ENCODE measurements around the gene TMUB1. TPM values are rescaled to one million over a fixed set of nuclear protein-coding genes. Genes with fewer than 3 reads are reported as not detected.

TMUB1 gene
- polyA plus RNA-seq, 2 of the 4 experiments (the other 2 are of a cell fraction) = 14.0 to 37.7 TPM

GRCh38 chr7:151129960-151130591, 46.8 kb upstream of the TMUB1 start:
- H3K4me2 ChIP-seq = no peak overlapping the region
- 95% methylated on average over 9 of the region's 9 CpGs for WGBS (ENCODE audit: missing lambda C conversion rate)
- FAIRE-seq (no peak), ATAC-seq (no peak), DNase-seq (ENCODE audit: low read depth in 1 of 2, low spot score in 1 of 2) (no peak)
- no peaks in the 10 kb centered on the region for H3K4me1 ChIP-seq
- H3K4me3 ChIP-seq = no peak overlapping the region
- CTCF ChIA-PET = interaction anchor here (0.6 to 5.1 kb wide), 13 partner anchors 9 to 185 kb away, joined by 3 to 25 read pairs (median 4); partner anchors contain the start of gene GBX1
- TF ChIP-seq TFCP2L1 (CRISPR knock-in tag; IDR thresholded peaks at IDR 0.05) (no peak), POLR2AphosphoS2 (conservative IDR thresholded peaks at IDR 0.05; ENCODE audit: low read length) (no peak), HDAC2 (IDR thresholded peaks at IDR 0.05) (no peak), GATA3 (IDR thresholded peaks at IDR 0.05; ENCODE audit: borderline replicate concordance) (no peak), ATOH8 (CRISPR knock-in tag; IDR thresholded peaks at IDR 0.05; ENCODE audit: low read depth) (no peak), HOXB13 (CRISPR knock-in tag; IDR thresholded peaks at IDR 0.05; ENCODE audit: low read depth) (no peak), MAFK (IDR thresholded peaks at IDR 0.05; ENCODE audit: partially characterized antibody) (no peak), BHLHE40 (IDR thresholded peaks at IDR 0.05; ENCODE audit: low read depth, low read length) (no peak), EHF (CRISPR knock-in tag; IDR thresholded peaks at IDR 0.05) (no peak)
- H3K27ac ChIP-seq = no peak overlapping the region
- H3K9me3 ChIP-seq = no peaks in the 10 kb centered on the region
- POLR2A ChIA-PET = no interaction called here

- ATAC-seq (no peak), FAIRE-seq (no peak), DNase-seq (ENCODE audit: low read depth in 1 of 2, low spot score in 1 of 2) (no peak)
- no peaks in the 10 kb centered on the region for H3K4me1 ChIP-seq
- no peak overlapping the region for H3K27ac ChIP-seq
- no peaks in the 10 kb centered on the region for H3K9me3 ChIP-seq
- ChIA-PET POLR2A (no interaction called here), CTCF (interaction anchor here (0.6 to 5.1 kb wide), 16 partner anchors 9 to 231 kb away, joined by 3 to 25 read pairs (median 4); partner anchors contain the start of gene GBX1)
- WGBS (ENCODE audit: missing lambda C conversion rate) = 94% methylated on average over 17 of the region's 28 CpGs
- no peak for TF ChIP-seq E2F6 (IDR thresholded peaks at IDR 0.05; ENCODE audit: borderline replicate concordance, low read depth)
- no peak for TF ChIP-seq CHD4 (IDR thresholded peaks at IDR 0.05; ENCODE audit: borderline replicate concordance)
- no peak for TF ChIP-seq CHD2 (IDR thresholded peaks at IDR 0.05; ENCODE audit: low read length, partially characterized antibody)
- TF ChIP-seq SMC3 (IDR thresholded peaks at IDR 0.05) = no peak
- TF ChIP-seq RARB (CRISPR knock-in tag; IDR thresholded peaks at IDR 0.05) = no peak
- no peak for TF ChIP-seq MYC (IDR thresholded peaks at IDR 0.05; ENCODE audit: borderline replicate concordance, low read length)
- TF ChIP-seq RFX5 (IDR thresholded peaks at IDR 0.05) = no peak
- no peak overlapping the region for H3K4me3 ChIP-seq
- H3K4me2 ChIP-seq = no peak overlapping the region
Measured at GRCh38 chr7:151129117-151129959, 46.0 kb upstream of the TMUB1 start.

GRCh38 chr7:151128716-151129115, 45.4 kb upstream of the TMUB1 start:
- POLR2A ChIA-PET = no interaction called here
- no peak for FAIRE-seq
- WGBS (ENCODE audit: missing lambda C conversion rate) = 84% methylated on average over 8 of the region's 8 CpGs
- TF ChIP-seq RFX5 (IDR thresholded peaks at IDR 0.05) (no peak), NFE2L2 (conservative IDR thresholded peaks at IDR 0.05; ENCODE audit: low read length) (no peak), POLR2AphosphoS2 (conservative IDR thresholded peaks at IDR 0.05; ENCODE audit: low read length) (no peak), ZFP36 (IDR thresholded peaks at IDR 0.05; ENCODE audit: borderline replicate concordance, partially characterized antibody) (no peak), HEYL (CRISPR knock-in tag; IDR thresholded peaks at IDR 0.05) (no peak), MAX (IDR thresholded peaks at IDR 0.05) (no peak), MAZ (IDR thresholded peaks at IDR 0.05; ENCODE audit: borderline replicate concordance, low read depth, low read length) (no peak), REST (IDR thresholded peaks at IDR 0.05) (no peak), BCL3 (IDR thresholded peaks at IDR 0.05) (no peak), ZNF302 (CRISPR knock-in tag; IDR thresholded peaks at IDR 0.05) (no peak), PBX3 (IDR thresholded peaks at IDR 0.05) (no peak)

More at GRCh38 chr7:151128716-151129115, 45.4 kb upstream of the TMUB1 start:
- CTCF ChIA-PET = interaction anchor here (0.6 to 5.1 kb wide), 13 partner anchors 11 to 230 kb away, joined by 3 to 25 read pairs (median 3); partner anchors contain the start of gene GBX1
- no peak overlapping the region for H3K27ac ChIP-seq
- no peak overlapping the region for H3K4me3 ChIP-seq
- no peak for DNase-seq (ENCODE audit: low read depth in 1 of 2, low spot score in 1 of 2)
- H3K9me3 ChIP-seq = no peaks in the 10 kb centered on the region
- H3K4me1 ChIP-seq = no peaks in the 10 kb centered on the region
- ATAC-seq = no peak
- H3K4me2 ChIP-seq = no peak overlapping the region
